CD4-positive, CD25-positive, alpha-beta regulatory T cell (primary cell): ENCODE data around the gene RARG. TPM values are rescaled to one million over a fixed set of nuclear protein-coding genes. Genes with fewer than 3 reads are reported as not detected.

Experiments
- ATAC-seq, 2 donors: fragments of 150-1000 bp; cut with Tn5 transposase; one replicate each; pipeline ENCODE4 v1.10.0; 2021; ENCODE audit warnings: low read depth in 2 of 2, moderate number of reproducible peaks in 2 of 2, moderate library complexity in 1 of 2
- DNase-seq, 3 donors: peaks; one replicate each; pipeline versions ENCODE4 v3.0.0 to v3.0.0-alpha.2; 2012 to 2022; ENCODE audit warnings: mixed read lengths in 1 of 3
- H3K27ac ChIP-seq: one replicate; pipeline ENCODE4 v1.7.0; 2013; ENCODE audit warnings: mild to moderate bottlenecking, low read length; ENCODE audit not compliant: insufficient read depth, poor library complexity, severe bottlenecking
- H3K27me3 ChIP-seq: one replicate; pipeline ENCODE4 v1.7.0; 2013; ENCODE audit warnings: low read length; ENCODE audit not compliant: control insufficient read depth, insufficient read depth
- H3K36me3 ChIP-seq: one replicate; pipeline ENCODE4 v1.7.0; 2013; ENCODE audit warnings: mild to moderate bottlenecking, low read length, moderate library complexity; ENCODE audit not compliant: control insufficient read depth, insufficient read depth
- H3K4me1 ChIP-seq: 2 replicates; pipeline ENCODE4 v1.7.0; 2013; ENCODE audit warnings: mild to moderate bottlenecking, low read length; ENCODE audit not compliant: insufficient read depth, control insufficient read depth, poor library complexity, severe bottlenecking
- H3K4me3 ChIP-seq: one replicate; pipeline ENCODE4 v1.7.0; 2013; ENCODE audit warnings: low read depth, mild to moderate bottlenecking, low read length, moderate library complexity
- H3K9me3 ChIP-seq, 2 experiments: 1 replicate in 1 of 2; 2 replicates in 1 of 2; pipeline ENCODE4 v1.7.0; 2013; ENCODE audit warnings: low read length in 2 of 2, mild to moderate bottlenecking in 1 of 2, moderate library complexity in 1 of 2; ENCODE audit not compliant: control insufficient read depth in 2 of 2
- H3K27ac Mint-ChIP-seq, 3 donors: one replicate each; pipeline ENCODE4 v1.8.0; 2020 to 2022; ENCODE audit warnings: mild to moderate bottlenecking in 3 of 3, mixed read lengths in 3 of 3, moderate library complexity in 2 of 3
- H3K27me3 Mint-ChIP-seq: one replicate; pipeline ENCODE4 v1.8.0; 2022; ENCODE audit warnings: mild to moderate bottlenecking, mixed read lengths
- H3K36me3 Mint-ChIP-seq: one replicate; pipeline ENCODE4 v1.8.0; 2020; ENCODE audit warnings: mixed read lengths
- H3K4me1 Mint-ChIP-seq, 4 donors: one replicate each; pipeline ENCODE4 v1.8.0; 2020 to 2022; ENCODE audit warnings: mixed read lengths in 4 of 4, mild to moderate bottlenecking in 1 of 4
- H3K4me3 Mint-ChIP-seq, 4 donors: one replicate each; pipeline ENCODE4 v1.8.0; 2020 to 2022; ENCODE audit warnings: mild to moderate bottlenecking in 4 of 4, mixed read lengths in 4 of 4, moderate library complexity in 3 of 4
- H3K9me3 Mint-ChIP-seq, 7 donors: one replicate each; pipeline ENCODE4 v1.8.0; 2020 to 2022; ENCODE audit warnings: mixed read lengths in 7 of 7, mild to moderate bottlenecking in 3 of 7, moderate library complexity in 2 of 7
- polyA plus RNA-seq, 4 donors: library from polyadenylated mRNA; unstranded; fragments of 300-500 nt; fragmentation: Illumina TruSeq; gene quantifications; one replicate each; pipeline ENCODE4 v1.2.3, GENCODE V29; 2021
- total RNA-seq: library from RNA; stranded (reverse); gene quantifications from one replicate; pipeline ENCODE4 v1.2.3, GENCODE V29; 2022

Gene RARG
- total and polyA plus RNA-seq, 5 donors from 2014 or later, result 1.5 to 16.8 (median 3.2) TPM

DNA sequence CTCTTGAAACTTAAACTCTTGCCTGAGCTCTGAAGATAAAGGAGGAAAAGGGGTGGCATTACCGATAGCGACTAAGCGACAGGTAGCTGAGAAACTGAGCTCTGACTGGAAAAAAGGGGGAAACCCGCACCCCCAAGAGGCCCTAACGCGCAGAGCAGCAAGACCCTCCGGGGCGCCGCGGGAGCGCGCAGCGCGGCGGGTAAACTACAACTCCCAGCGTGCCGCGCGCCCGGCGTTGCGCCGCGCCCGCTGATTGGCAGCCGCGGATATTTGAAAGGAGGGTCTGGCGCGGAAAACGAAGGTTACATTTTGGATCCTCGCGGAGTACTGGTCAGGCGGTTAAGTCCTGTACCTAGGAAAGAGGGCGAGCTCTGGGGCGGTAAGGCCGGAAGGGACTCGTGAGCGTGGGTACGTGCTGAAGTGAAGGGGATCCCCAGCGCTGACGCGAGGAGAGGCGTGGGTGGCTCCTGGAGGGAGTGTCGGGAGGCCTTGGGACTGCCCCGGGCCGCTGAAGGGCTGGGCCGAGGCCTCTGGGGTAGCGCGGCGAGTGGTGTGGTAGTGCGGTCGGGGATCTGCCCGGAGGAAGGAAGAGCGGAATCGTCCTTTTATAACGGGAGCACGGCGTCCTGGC lies 36.1 kb upstream of the RARG start, which contains the start of gene ESPL1:
TSS of gene ESPL1 (plus strand) at position 301 of the 631 bp plus-strand sequence. CDS start 468 bp downstream, outside the sequence.
- Mint-ChIP-seq H3K9me3 (no peaks in the 10 kb centered on the region), H3K4me1 (peaks cover 0 to 27% (median 11%) of the 10 kb centered on the region in 4 donors), H3K4me3 (peak within 1 kb of the TSS; percentile 89 to 97 (median 94)), H3K27ac (peak within 1 kb of the TSS; percentile 89 to 93 (median 91)), H3K27me3 (no peaks in the 10 kb centered on the region), H3K36me3 (no peaks in the 10 kb centered on the region)
- Histone ChIP-seq H3K9me3 (no peaks in the 10 kb centered on the region), H3K27me3 (no peaks in the 10 kb centered on the region), H3K36me3 (no peaks in the 10 kb centered on the region), H3K27ac (peak within 1 kb of the TSS; percentile 79), H3K4me3 (peak within 1 kb of the TSS; percentile 96), H3K4me1 (peaks cover 18% of the 10 kb centered on the region)
- ATAC-seq (peak; percentile 94 to 95), DNase-seq (peak; percentile 75 to 92 (median 81))

DNA sequence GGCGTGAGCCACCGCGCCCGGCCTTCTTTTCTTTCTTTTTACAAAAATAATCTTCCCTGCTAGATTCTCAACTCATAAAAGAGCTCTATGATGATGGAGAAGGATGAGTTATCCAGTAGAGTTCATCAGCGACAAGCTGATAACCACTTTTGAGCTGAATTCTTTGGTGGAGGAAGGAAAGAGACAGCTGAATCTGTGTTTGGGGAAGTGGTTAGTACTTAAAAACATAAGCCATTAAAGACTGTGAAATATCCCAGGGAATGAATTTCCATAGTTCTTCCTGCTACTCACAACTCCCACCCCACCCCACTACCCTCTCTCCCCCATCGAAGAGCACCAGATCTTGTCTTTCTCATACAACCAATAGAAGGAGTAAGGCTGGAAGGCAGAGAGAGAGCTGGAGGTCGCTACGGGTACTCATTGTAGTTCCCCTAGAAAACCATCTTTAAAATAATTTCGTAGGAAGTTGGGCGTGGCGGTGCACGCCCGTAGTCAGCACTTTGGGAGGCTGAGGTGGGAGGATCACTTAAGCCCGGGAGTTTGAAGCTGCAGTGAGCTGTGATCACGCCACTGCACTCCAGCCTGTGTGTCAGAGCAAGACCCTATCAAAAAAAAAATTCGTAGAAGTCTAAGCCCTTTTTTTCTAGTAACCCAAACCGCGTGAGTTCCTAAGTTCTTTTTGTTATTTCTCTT lies 35.4 kb upstream of the RARG start:
- Histone ChIP-seq H3K27me3 (no peaks in the 10 kb centered on the region), H3K36me3 (no peaks in the 10 kb centered on the region), H3K4me1 (peaks cover 18% of the 10 kb centered on the region), H3K4me3 (peak overlapping the region; percentile 96), H3K27ac (peak overlapping the region; percentile 79), H3K9me3 (no peaks in the 10 kb centered on the region)
- DNase-seq (no peak), ATAC-seq (peak; percentile 38 to 44)
- Mint-ChIP-seq H3K9me3 (no peaks in the 10 kb centered on the region), H3K27me3 (no peaks in the 10 kb centered on the region), H3K27ac (peak overlapping the region; percentile 89 to 93 (median 91)), H3K4me3 (peak overlapping the region; percentile 89 to 97 (median 94)), H3K4me1 (peaks cover 0 to 27% (median 11%) of the 10 kb centered on the region in 4 donors), H3K36me3 (no peaks in the 10 kb centered on the region)

DNA sequence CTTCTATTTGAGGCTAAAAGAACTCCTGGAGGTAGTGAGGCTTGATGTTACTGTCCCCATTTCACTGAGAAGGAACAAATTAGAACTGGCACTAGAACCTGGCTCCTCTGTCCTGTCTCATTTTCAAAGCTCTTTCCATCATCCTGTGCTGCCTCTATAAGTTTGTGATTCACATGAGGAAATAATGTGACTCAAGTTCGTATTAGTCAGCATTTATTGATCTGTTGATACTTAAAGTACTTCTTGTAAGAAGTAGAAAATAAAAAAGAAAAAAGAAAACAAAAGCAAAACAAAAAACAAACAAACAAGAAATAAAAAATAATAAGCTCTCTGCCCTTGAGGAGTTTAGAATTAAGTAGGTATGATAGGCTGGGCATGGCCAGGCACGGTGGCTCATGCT lies 33.8 kb upstream of the RARG start:
- Mint-ChIP-seq H3K4me1 (peaks cover 0 to 27% (median 10%) of the 10 kb centered on the region in 4 donors), H3K9me3 (no peaks in the 10 kb centered on the region), H3K27me3 (no peaks in the 10 kb centered on the region), H3K27ac (no peak overlapping the region), H3K36me3 (no peaks in the 10 kb centered on the region), H3K4me3 (peak overlapping the region in 1 of 4 donors; percentile 0)
- DNase-seq, result no peak
- no peak for ATAC-seq
- H3K4me3 ChIP-seq, result no peak overlapping the region
- H3K27me3 ChIP-seq, result no peaks in the 10 kb centered on the region
- H3K27ac ChIP-seq, result no peak overlapping the region
- H3K9me3 ChIP-seq, result no peaks in the 10 kb centered on the region
- peaks cover 18% of the 10 kb centered on the region for H3K4me1 ChIP-seq
- H3K36me3 ChIP-seq, result no peaks in the 10 kb centered on the region

DNA sequence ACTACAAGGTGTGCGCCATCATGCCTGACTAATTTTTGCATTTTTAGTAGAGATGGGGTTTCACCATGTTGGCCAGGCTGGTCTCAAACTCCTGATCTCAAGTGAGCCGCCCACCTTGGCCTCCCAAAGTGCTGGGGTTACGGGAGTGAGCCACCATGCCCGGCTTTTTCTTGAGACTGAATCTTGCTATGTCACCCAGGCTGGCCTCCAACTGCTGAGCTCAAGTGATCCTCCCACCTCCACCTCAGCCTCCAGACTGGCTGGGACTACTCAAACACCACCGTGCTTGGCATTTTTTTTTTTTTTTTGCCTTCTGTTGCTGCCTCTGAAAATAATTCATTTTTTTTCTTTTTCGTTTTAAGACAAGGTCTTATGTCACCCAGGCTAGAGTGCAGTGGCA lies 27.9 kb upstream of the RARG start:
- no peak overlapping the region for H3K4me3 Mint-ChIP-seq
- Histone ChIP-seq H3K4me1 (peaks cover 9% of the 10 kb centered on the region), H3K36me3 (no peaks in the 10 kb centered on the region), H3K27ac (no peak overlapping the region), H3K9me3 (no peaks in the 10 kb centered on the region), H3K27me3 (no peaks in the 10 kb centered on the region), H3K4me3 (no peak overlapping the region)
- no peak for DNase-seq
- H3K27me3 Mint-ChIP-seq, result no peaks in the 10 kb centered on the region
- H3K4me1 Mint-ChIP-seq, result peaks cover 0 to 19% (median 10%) of the 10 kb centered on the region in 4 donors
- no peak overlapping the region for H3K27ac Mint-ChIP-seq
- no peaks in the 10 kb centered on the region for H3K9me3 Mint-ChIP-seq
- no peak for ATAC-seq
- H3K36me3 Mint-ChIP-seq, result no peaks in the 10 kb centered on the region

DNA sequence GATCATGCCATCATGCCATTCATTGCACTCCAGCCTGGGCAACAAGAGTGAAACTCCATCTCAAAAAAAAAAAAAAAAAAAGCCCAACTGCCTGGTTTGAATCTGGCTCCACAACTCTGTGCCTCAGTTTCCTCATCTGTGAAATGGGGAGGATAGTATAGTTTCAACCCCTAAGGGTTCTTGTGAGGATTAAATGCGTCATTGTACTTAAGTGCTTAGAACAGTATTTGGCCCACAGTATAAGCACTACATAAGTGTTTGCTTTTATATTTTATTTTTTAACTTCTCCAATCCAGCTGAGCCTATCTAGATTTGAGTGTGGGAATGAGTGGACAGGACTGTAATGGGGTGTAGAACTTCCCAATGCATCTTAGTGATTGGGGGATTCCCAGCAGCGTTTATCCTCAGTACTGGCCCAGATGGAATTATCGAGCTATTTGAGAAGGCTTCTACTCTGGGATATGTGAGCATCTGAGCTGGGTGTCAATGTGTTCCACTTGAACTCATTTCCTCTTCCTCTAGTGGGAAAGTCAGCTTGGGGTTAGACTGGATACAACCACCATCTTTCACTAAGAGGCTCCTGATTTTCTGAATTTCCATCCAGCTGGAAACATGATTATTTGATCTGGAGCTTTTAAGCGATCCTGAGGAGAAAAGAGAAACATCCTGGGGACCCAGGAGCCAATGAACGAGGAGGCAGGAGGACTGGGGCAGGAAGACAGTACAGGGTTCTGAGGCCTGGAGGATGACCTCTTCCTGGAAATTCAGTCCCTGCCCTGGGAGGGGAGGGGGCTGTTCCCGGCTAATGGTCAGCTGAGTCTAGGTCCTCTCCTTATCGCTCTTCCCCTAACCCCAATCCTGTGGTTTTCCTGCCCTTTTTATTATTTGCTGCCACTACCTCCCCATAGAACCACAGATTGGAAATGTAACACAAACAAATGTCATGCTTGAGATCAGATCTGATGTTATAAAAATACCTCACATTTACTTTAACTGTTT lies 26.8 kb upstream of the RARG start:
- Mint-ChIP-seq H3K4me3 (peak overlapping the region in 1 of 4 donors; percentile 76), H3K4me1 (peaks cover 0 to 27% (median 11%) of the 10 kb centered on the region in 4 donors), H3K36me3 (no peaks in the 10 kb centered on the region), H3K9me3 (no peaks in the 10 kb centered on the region), H3K27ac (peak overlapping the region in 1 of 3 donors; percentile 89), H3K27me3 (no peaks in the 10 kb centered on the region)
- Histone ChIP-seq H3K4me1 (peaks cover 14% of the 10 kb centered on the region), H3K27ac (no peak overlapping the region), H3K4me3 (no peak overlapping the region), H3K9me3 (no peaks in the 10 kb centered on the region), H3K36me3 (peaks cover 4% of the 10 kb centered on the region), H3K27me3 (no peaks in the 10 kb centered on the region)
- ATAC-seq, result no peak
- DNase-seq, result no peak

DNA sequence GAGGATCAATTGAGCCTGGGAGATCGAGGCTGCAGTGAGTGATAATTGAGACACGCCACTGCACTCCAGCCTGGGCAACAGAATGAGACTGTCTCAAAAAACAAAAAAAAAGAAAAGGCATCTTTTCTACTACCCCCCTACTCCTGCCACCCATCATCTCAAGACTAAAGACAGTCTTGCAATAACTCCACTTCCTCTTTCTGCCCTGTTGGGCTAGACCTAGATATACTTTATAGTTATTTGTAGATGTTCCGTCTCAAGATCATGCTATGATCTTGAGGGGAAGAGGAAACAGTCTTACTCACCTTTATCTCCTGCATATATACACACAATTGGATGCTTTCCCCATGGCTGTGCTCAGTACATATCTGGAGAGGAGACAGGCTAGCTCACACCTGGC lies 24.0 kb upstream of the RARG start:
- ATAC-seq, result peak in 1 of 2 donors; percentile 10
- no peak overlapping the region for H3K4me3 ChIP-seq
- no peaks in the 10 kb centered on the region for H3K9me3 ChIP-seq
- H3K27me3 ChIP-seq, result no peaks in the 10 kb centered on the region
- peaks cover 11% of the 10 kb centered on the region for H3K36me3 ChIP-seq
- no peaks in the 10 kb centered on the region for H3K9me3 Mint-ChIP-seq
- H3K4me1 ChIP-seq, result peaks cover 38% of the 10 kb centered on the region
- DNase-seq, result peak in 1 of 3 donors; percentile 40
- H3K27ac Mint-ChIP-seq, result peak overlapping the region in 2 of 3 donors; percentile 42 to 91
- H3K27me3 Mint-ChIP-seq, result peaks cover 4% of the 10 kb centered on the region
- H3K36me3 Mint-ChIP-seq, result no peaks in the 10 kb centered on the region
- H3K27ac ChIP-seq, result no peak overlapping the region
- H3K4me3 Mint-ChIP-seq, result peak overlapping the region in 2 of 4 donors; percentile 29 to 53
- peaks cover 0 to 50% (median 31%) of the 10 kb centered on the region in 4 donors for H3K4me1 Mint-ChIP-seq

DNA sequence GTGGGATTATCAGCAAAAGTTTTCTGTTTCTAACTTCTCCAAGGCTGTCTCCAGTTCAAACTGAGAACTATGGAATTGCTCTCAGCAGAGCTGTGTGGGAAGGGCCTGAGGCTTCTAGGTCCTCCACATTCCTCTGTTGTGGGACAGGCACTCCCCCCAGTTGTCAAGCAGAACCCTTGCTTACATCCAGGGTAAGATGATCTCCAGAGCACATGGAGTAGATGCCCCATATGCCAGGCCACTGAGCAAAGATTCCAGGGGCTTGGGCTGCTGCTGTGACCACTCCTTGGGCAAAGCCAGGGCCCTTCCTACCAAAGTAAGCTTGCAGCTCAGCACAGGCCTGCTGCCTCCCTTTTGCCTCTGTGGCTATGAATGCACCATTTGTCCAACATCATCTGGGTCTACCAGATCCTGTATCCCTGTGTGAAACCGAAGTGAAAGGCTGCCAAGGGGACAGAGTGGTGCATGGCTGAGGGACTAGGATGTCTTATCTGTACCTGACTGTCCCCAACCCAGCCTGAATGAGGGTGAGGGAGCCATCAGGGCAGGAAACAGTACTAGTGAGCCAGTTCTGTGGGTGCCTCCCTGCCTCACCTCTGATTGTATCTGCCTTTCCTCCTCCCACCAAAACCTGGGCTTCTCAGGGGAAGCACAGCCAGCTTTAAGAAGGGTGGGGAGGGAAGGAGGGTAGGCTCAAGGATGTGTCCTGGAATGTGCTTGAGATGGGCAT lies 23.0 kb upstream of the RARG start:
- Histone ChIP-seq H3K4me3 (no peak overlapping the region), H3K27me3 (no peaks in the 10 kb centered on the region), H3K36me3 (peaks cover 11% of the 10 kb centered on the region), H3K4me1 (peaks cover 40% of the 10 kb centered on the region), H3K27ac (no peak overlapping the region), H3K9me3 (no peaks in the 10 kb centered on the region)
- Mint-ChIP-seq H3K9me3 (no peaks in the 10 kb centered on the region), H3K4me3 (peak overlapping the region; percentile 13 to 81 (median 44)), H3K27me3 (peaks cover 4% of the 10 kb centered on the region), H3K4me1 (peaks cover 0 to 51% (median 31%) of the 10 kb centered on the region in 4 donors), H3K27ac (peak overlapping the region in 2 of 3 donors; percentile 14 to 20), H3K36me3 (no peaks in the 10 kb centered on the region)
- ATAC-seq (no peak), DNase-seq (peak in 1 of 3 donors; percentile 57)
